GM12878 (cell line): ENCODE results near the gene CAT. TPM values are rescaled to one million over a fixed set of nuclear protein-coding genes. Genes with fewer than 3 reads are reported as not detected.

Experiments used
- CHD1 ChIP-seq: IDR thresholded peaks from 2 replicates; pipeline ENCODE4 v1.6.1; 2012; ENCODE audit warnings: low read depth, low read length, improper control_type of control experiment
- CREM ChIP-seq: IDR thresholded peaks from 2 replicates; pipeline ENCODE4 v1.6.1; 2014; ENCODE audit warnings: antibody characterized with exemption, low read depth
- EZH2 ChIP-seq: IDR thresholded peaks from 2 replicates; pipeline ENCODE4 v1.6.1; 2012; ENCODE audit warnings: low read depth, mild to moderate bottlenecking, control low read depth, inconsistent platforms, low read length, borderline replicate concordance; ENCODE audit not compliant: control insufficient read depth
- FOS ChIP-seq: IDR thresholded peaks from 3 replicates; pipeline ENCODE4 v1.6.1; 2011; ENCODE audit warnings: borderline replicate concordance; ENCODE audit not compliant: insufficient read length; ENCODE audit errors: extremely low read depth
- MEF2B ChIP-seq: fragments of 450-650 bp; IDR thresholded peaks from 2 replicates; pipeline ENCODE4 v1.6.1; 2018; ENCODE audit warnings: mild to moderate bottlenecking, moderate library complexity; ENCODE audit not compliant: partially characterized antibody, poor library complexity, severe bottlenecking
- NFXL1 ChIP-seq: fragments of 450-650 bp; IDR thresholded peaks from 2 replicates; pipeline ENCODE4 v1.6.1; 2017; ENCODE audit warnings: antibody characterized with exemption, mild to moderate bottlenecking, borderline replicate concordance
- RCOR1 ChIP-seq: conservative IDR thresholded peaks from 2 replicates; pipeline ENCODE4 v1.6.1; 2012; ENCODE audit warnings: low read depth, low read length, improper control_type of control experiment
- SMAD5 ChIP-seq: IDR thresholded peaks from 2 replicates; pipeline ENCODE4 v1.6.1; 2016; ENCODE audit warnings: antibody characterized with exemption, low read depth
- TCF3 ChIP-seq: IDR thresholded peaks from 2 replicates; pipeline ENCODE4 v1.6.1; 2012; ENCODE audit warnings: low read depth, mild to moderate bottlenecking, low read length, borderline replicate concordance; ENCODE audit not compliant: insufficient read depth
- ZNF384 ChIP-seq: IDR thresholded peaks from 2 replicates; pipeline ENCODE4 v1.6.1; 2012; ENCODE audit warnings: low read depth, mild to moderate bottlenecking, low read length, improper control_type of control experiment, borderline replicate concordance
- polyA plus RNA-seq, 11 experiments: library from polyadenylated mRNA; depleted of rRNA in 4 of 11; unstranded in 6 of 11; stranded (reverse) in 5 of 11; fragments of >200 nt; fragmentation: Nextera tagmentation in 4 of 11; fragmentation: Illumina TruSeq in 1 of 11; extraction: Ambion mirVana in 4 of 11; extraction: Trizol in 1 of 11; gene quantifications; 1 replicate in 1 of 11; 2 replicates in 10 of 11; pipeline versions ENCODE4 v1.2.1 to v1.2.3, GENCODE V29; 2011 to 2016; ENCODE audit warnings: inconsistent platforms in 2 of 11, missing spikeins in 2 of 11, low read depth in 1 of 11
- total RNA-seq, 4 experiments: library from RNA; depleted of rRNA in 3 of 4; stranded (reverse); fragments of >200 nt in 3 of 4; fragmentation: Illumina TruSeq in 1 of 4; extraction: Trizol in 1 of 4; gene quantifications; 2 replicates each; pipeline versions ENCODE4 v1.2.1 to v1.2.3, GENCODE V29; 2013 to 2021
- TF ChIP-seq, protein P1 (sequence below): fragments of 450-650 bp; IDR thresholded peaks from 2 replicates; pipeline ENCODE4 v1.6.1; 2016; ENCODE audit warnings: mild to moderate bottlenecking, moderate library complexity, borderline replicate concordance
- TF ChIP-seq, protein P2 (sequence below): IDR thresholded peaks from 2 replicates; pipeline ENCODE4 v1.6.1; 2012; ENCODE audit warnings: low read depth, low read length, improper control_type of control experiment
- TF ChIP-seq, protein P3 (sequence below): fragments of 450-650 bp; IDR thresholded peaks from 2 replicates; pipeline ENCODE4 v1.6.1; 2018; ENCODE audit warnings: borderline replicate concordance, mild to moderate bottlenecking; ENCODE audit not compliant: partially characterized antibody
- TF ChIP-seq, protein P4 (sequence below): fragments of 450-650 bp; IDR thresholded peaks from 2 replicates; pipeline ENCODE4 v1.6.1; 2017; ENCODE audit warnings: mild to moderate bottlenecking, moderate library complexity

CAT gene
- total and polyA plus RNA-seq, 10 of the 15 experiments (the other 5 are each of a cell fraction or from before 2014, with no cell fraction given), result 22.4 to 71.3 (median 33.6) TPM

DNA sequence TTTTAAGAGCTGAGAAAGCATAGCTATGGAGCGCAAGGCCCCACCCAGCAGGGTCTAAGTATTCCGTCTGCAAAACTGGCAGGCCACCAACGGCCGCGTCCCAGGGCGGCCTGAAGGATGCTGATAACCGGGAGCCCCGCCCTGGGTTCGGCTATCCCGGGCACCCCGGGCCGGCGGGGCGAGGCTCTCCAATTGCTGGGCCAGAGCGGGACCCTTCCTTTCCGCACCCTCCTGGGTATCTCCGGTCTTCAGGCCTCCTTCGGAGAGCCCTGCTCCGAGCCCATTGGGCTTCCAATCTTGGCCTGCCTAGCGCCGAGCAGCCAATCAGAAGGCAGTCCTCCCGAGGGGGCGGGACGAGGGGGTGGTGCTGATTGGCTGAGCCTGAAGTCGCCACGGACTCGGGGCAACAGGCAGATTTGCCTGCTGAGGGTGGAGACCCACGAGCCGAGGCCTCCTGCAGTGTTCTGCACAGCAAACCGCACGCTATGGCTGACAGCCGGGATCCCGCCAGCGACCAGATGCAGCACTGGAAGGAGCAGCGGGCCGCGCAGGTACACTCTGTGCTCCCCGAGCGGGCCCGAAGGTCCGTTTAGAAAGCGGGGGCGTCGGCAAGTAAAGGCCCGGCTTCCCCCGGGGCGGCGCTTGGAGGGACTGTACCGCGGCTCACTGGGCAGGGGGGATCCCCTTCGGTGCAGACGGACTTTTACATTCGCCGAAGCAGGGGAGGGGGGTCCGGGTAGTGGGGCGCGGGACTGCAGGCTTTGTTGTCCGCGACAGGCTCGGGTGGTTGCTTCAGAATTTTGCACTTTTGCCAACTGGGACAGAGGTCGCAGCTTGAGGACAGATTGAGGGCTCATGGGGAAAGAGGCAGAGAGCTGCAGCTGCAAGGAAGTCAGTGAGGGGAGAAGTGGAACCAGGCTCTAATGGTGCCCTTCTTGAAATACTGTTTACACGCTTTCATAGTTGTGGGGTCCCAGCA, at the start of gene CAT (continued):
- TF ChIP-seq, protein P1, sequence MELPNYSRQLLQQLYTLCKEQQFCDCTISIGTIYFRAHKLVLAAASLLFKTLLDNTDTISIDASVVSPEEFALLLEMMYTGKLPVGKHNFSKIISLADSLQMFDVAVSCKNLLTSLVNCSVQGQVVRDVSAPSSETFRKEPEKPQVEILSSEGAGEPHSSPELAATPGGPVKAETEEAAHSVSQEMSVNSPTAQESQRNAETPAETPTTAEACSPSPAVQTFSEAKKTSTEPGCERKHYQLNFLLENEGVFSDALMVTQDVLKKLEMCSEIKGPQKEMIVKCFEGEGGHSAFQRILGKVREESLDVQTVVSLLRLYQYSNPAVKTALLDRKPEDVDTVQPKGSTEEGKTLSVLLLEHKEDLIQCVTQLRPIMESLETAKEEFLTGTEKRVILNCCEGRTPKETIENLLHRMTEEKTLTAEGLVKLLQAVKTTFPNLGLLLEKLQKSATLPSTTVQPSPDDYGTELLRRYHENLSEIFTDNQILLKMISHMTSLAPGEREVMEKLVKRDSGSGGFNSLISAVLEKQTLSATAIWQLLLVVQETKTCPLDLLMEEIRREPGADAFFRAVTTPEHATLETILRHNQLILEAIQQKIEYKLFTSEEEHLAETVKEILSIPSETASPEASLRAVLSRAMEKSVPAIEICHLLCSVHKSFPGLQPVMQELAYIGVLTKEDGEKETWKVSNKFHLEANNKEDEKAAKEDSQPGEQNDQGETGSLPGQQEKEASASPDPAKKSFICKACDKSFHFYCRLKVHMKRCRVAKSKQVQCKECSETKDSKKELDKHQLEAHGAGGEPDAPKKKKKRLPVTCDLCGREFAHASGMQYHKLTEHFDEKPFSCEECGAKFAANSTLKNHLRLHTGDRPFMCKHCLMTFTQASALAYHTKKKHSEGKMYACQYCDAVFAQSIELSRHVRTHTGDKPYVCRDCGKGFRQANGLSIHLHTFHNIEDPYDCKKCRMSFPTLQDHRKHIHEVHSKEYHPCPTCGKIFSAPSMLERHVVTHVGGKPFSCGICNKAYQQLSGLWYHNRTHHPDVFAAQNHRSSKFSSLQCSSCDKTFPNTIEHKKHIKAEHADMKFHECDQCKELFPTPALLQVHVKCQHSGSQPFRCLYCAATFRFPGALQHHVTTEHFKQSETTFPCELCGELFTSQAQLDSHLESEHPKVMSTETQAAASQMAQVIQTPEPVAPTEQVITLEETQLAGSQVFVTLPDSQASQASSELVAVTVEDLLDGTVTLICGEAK, result no peak; the same call in 1 of the 2 replicates
- peak; percentile 61 for TF ChIP-seq FOS
- TF ChIP-seq EZH2, result no peak
- TF ChIP-seq CREM, result peak; percentile 6; the same call in 1 of the 2 replicates
- TF ChIP-seq NFXL1, result no peak
- peak; percentile 51 for TF ChIP-seq MEF2B
- TF ChIP-seq RCOR1, result 0 out of 2 replicates have a peak, but pooled peaks have one; percentile 62
- no peak for TF ChIP-seq ZNF384
- no peak for TF ChIP-seq TCF3
- TF ChIP-seq, protein P2, sequence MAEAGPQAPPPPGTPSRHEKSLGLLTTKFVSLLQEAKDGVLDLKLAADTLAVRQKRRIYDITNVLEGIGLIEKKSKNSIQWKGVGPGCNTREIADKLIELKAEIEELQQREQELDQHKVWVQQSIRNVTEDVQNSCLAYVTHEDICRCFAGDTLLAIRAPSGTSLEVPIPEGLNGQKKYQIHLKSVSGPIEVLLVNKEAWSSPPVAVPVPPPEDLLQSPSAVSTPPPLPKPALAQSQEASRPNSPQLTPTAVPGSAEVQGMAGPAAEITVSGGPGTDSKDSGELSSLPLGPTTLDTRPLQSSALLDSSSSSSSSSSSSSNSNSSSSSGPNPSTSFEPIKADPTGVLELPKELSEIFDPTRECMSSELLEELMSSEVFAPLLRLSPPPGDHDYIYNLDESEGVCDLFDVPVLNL, result no peak; the same call in 1 of the 2 replicates
- TF ChIP-seq, protein P3, sequence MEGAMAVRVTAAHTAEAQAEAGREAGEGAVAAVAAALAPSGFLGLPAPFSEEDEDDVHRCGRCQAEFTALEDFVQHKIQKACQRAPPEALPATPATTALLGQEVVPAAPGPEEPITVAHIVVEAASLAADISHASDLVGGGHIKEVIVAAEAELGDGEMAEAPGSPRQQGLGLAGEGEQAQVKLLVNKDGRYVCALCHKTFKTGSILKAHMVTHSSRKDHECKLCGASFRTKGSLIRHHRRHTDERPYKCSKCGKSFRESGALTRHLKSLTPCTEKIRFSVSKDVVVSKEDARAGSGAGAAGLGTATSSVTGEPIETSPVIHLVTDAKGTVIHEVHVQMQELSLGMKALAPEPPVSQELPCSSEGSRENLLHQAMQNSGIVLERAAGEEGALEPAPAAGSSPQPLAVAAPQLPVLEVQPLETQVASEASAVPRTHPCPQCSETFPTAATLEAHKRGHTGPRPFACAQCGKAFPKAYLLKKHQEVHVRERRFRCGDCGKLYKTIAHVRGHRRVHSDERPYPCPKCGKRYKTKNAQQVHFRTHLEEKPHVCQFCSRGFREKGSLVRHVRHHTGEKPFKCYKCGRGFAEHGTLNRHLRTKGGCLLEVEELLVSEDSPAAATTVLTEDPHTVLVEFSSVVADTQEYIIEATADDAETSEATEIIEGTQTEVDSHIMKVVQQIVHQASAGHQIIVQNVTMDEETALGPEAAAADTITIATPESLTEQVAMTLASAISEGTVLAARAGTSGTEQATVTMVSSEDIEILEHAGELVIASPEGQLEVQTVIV, result no peak
- TF ChIP-seq SMAD5, result no peak
- peak; percentile 94 for TF ChIP-seq CHD1
- TF ChIP-seq, protein P4, sequence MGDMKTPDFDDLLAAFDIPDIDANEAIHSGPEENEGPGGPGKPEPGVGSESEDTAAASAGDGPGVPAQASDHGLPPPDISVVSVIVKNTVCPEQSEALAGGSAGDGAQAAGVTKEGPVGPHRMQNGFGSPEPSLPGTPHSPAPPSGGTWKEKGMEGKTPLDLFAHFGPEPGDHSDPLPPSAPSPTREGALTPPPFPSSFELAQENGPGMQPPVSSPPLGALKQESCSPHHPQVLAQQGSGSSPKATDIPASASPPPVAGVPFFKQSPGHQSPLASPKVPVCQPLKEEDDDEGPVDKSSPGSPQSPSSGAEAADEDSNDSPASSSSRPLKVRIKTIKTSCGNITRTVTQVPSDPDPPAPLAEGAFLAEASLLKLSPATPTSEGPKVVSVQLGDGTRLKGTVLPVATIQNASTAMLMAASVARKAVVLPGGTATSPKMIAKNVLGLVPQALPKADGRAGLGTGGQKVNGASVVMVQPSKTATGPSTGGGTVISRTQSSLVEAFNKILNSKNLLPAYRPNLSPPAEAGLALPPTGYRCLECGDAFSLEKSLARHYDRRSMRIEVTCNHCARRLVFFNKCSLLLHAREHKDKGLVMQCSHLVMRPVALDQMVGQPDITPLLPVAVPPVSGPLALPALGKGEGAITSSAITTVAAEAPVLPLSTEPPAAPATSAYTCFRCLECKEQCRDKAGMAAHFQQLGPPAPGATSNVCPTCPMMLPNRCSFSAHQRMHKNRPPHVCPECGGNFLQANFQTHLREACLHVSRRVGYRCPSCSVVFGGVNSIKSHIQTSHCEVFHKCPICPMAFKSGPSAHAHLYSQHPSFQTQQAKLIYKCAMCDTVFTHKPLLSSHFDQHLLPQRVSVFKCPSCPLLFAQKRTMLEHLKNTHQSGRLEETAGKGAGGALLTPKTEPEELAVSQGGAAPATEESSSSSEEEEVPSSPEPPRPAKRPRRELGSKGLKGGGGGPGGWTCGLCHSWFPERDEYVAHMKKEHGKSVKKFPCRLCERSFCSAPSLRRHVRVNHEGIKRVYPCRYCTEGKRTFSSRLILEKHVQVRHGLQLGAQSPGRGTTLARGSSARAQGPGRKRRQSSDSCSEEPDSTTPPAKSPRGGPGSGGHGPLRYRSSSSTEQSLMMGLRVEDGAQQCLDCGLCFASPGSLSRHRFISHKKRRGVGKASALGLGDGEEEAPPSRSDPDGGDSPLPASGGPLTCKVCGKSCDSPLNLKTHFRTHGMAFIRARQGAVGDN, result no peak
